ENCODE measurements around the gene TTLL5. TPM values are rescaled to one million over a fixed set of nuclear protein-coding genes. Genes with fewer than 3 reads are reported as not detected.

Gene TTLL5
- polyA plus RNA-seq, 1 of the 3 experiments (the other 2 are of a cell fraction): 9.6 TPM

DNA sequence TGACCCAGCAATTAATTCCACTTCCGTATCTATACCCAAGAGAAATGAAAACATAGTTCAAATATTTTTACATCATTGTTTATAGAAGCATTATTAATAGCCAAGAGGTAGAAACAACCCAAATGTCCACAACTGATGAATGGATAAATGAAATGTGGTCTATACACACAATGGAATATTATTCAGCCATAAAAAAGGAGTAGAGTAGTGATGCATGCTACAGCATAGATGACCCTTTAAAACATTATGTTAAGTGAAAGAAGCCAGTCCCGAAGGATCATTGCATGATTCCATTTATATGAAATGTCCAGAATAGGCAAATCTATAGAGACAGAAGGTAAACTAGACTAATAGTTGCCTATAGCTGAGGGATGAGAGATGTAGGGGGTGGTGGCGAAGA is 291.4 kb downstream of the TTLL5 start:
- H3K9me3 ChIP-seq: no peaks in the 10 kb centered on the region
- ChIA-PET CTCF (no interaction called here), POLR2A (no interaction called here)
- TF ChIP-seq TEAD4 (IDR thresholded peaks at IDR 0.05; ENCODE audit: borderline replicate concordance, insufficient read depth): no peak
- TF ChIP-seq RXRA (IDR thresholded peaks at IDR 0.05; ENCODE audit: borderline replicate concordance, low read depth): no peak
- TF ChIP-seq, protein P1, sequence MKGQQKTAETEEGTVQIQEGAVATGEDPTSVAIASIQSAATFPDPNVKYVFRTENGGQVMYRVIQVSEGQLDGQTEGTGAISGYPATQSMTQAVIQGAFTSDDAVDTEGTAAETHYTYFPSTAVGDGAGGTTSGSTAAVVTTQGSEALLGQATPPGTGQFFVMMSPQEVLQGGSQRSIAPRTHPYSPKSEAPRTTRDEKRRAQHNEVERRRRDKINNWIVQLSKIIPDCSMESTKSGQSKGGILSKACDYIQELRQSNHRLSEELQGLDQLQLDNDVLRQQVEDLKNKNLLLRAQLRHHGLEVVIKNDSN (IDR thresholded peaks at IDR 0.05; ENCODE audit: borderline replicate concordance, low read depth): no peak
- TF ChIP-seq SMC3 (IDR thresholded peaks at IDR 0.05; ENCODE audit: low read depth, low read length): no peak
- TF ChIP-seq, protein P2, sequence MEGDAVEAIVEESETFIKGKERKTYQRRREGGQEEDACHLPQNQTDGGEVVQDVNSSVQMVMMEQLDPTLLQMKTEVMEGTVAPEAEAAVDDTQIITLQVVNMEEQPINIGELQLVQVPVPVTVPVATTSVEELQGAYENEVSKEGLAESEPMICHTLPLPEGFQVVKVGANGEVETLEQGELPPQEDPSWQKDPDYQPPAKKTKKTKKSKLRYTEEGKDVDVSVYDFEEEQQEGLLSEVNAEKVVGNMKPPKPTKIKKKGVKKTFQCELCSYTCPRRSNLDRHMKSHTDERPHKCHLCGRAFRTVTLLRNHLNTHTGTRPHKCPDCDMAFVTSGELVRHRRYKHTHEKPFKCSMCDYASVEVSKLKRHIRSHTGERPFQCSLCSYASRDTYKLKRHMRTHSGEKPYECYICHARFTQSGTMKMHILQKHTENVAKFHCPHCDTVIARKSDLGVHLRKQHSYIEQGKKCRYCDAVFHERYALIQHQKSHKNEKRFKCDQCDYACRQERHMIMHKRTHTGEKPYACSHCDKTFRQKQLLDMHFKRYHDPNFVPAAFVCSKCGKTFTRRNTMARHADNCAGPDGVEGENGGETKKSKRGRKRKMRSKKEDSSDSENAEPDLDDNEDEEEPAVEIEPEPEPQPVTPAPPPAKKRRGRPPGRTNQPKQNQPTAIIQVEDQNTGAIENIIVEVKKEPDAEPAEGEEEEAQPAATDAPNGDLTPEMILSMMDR (IDR thresholded peaks at IDR 0.05): no peak
- TF ChIP-seq, protein P3, sequence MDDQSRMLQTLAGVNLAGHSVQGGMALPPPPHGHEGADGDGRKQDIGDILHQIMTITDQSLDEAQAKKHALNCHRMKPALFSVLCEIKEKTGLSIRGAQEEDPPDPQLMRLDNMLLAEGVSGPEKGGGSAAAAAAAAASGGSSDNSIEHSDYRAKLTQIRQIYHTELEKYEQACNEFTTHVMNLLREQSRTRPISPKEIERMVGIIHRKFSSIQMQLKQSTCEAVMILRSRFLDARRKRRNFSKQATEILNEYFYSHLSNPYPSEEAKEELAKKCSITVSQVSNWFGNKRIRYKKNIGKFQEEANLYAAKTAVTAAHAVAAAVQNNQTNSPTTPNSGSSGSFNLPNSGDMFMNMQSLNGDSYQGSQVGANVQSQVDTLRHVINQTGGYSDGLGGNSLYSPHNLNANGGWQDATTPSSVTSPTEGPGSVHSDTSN (IDR thresholded peaks at IDR 0.05): no peak
- no peak for TF ChIP-seq RAD21 (IDR thresholded peaks at IDR 0.05; ENCODE audit: low read length)
- no peak for TF ChIP-seq NRF1 (IDR thresholded peaks at IDR 0.05; ENCODE audit: low read depth, low read length)
- TF ChIP-seq POLR2AphosphoS5 (IDR thresholded peaks at IDR 0.05; ENCODE audit: low read depth, low read length): no peak
- TF ChIP-seq TCF12 (IDR thresholded peaks at IDR 0.05): no peak
- TF ChIP-seq YY1 (IDR thresholded peaks at IDR 0.05; ENCODE audit: low read depth): no peak
- TF ChIP-seq, protein P4, sequence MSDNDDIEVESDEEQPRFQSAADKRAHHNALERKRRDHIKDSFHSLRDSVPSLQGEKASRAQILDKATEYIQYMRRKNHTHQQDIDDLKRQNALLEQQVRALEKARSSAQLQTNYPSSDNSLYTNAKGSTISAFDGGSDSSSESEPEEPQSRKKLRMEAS (IDR thresholded peaks at IDR 0.05; ENCODE audit: low read depth): no peak
- no peak for TF ChIP-seq EZH2phosphoT487 (IDR thresholded peaks at IDR 0.05; ENCODE audit: borderline replicate concordance, low read depth)
- TF ChIP-seq JUND (IDR thresholded peaks at IDR 0.05): no peak
- TF ChIP-seq GABPA (IDR thresholded peaks at IDR 0.05; ENCODE audit: low read depth): no peak
- H2AFZ ChIP-seq (ENCODE audit: low read depth): no peak overlapping the region
- H3K4me2 ChIP-seq: no peak overlapping the region
- no peaks in the 10 kb centered on the region for H3K79me2 ChIP-seq (ENCODE audit: insufficient read depth)
- H3K9ac ChIP-seq: no peak overlapping the region
- H3K4me1 ChIP-seq (ENCODE audit: control insufficient read depth in 1 of 2, insufficient read depth in 2 of 2, low read depth in 1 of 2, low read length in 1 of 2): no peaks in the 10 kb centered on the region
- no peaks in the 10 kb centered on the region for H3K36me3 ChIP-seq (replicated peaks in 1 of 2; ENCODE audit: control insufficient read depth in 1 of 2, insufficient read depth in 2 of 2, low read length in 1 of 2)
- H3K9me2 ChIP-seq: no peaks in the 10 kb centered on the region
- H3K4me3 ChIP-seq (ENCODE audit: low read depth in 2 of 2, low read length in 1 of 2): no peak overlapping the region
- H3K27me3 ChIP-seq (ENCODE audit: insufficient read depth): no peaks in the 10 kb centered on the region
- no peaks in the 10 kb centered on the region for H3F3A ChIP-seq (replicated peaks; ENCODE audit: insufficient read depth)
- DNase-seq: no peak
- no peak overlapping the region for H3K27ac ChIP-seq (ENCODE audit: low read depth in 2 of 2, low read length in 1 of 2)
- WGBS (ENCODE audit: low lambda C conversion rate): 93% methylated on average over 3 of the region's 3 CpGs
- no peaks in the 10 kb centered on the region for H4K20me1 ChIP-seq (ENCODE audit: insufficient read depth)

DNA sequence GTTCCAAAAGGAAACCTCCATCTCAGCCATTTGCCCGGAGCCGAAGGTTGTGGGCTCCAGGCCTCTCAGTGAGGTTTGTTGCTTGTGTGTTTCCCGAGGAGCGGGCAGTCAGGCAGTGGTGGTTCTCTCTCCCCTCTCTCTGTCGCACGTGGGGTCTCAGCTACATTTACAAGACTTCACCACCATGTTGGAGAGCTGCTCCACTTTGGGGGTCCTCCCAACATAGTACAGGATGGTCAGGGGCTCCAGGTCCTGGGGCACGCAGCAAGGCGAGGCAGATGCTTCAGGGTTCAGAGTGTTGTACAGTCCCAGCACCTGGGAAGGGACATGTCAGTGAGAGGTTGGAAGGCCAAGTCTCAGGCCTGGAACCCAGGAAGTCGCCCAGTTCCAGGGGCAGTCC is 298.0 kb downstream of the TTLL5 start:
- CTCF ChIA-PET: interaction anchor here (0.7 to 3.8 kb wide), 3 partner anchors 11 to 1290 kb away, joined by 3 to 21 read pairs (median 4); no protein-coding TSS in a partner anchor
- TF ChIP-seq MEF2A (IDR thresholded peaks at IDR 0.05; ENCODE audit: borderline replicate concordance, low read depth): no peak
- TF ChIP-seq, protein P4 (IDR thresholded peaks at IDR 0.05; ENCODE audit: low read depth): no peak
- TF ChIP-seq, protein P3 (IDR thresholded peaks at IDR 0.05): no peak
- TF ChIP-seq EZH2phosphoT487 (IDR thresholded peaks at IDR 0.05; ENCODE audit: borderline replicate concordance, low read depth): no peak
- TF ChIP-seq POLR2AphosphoS5 (IDR thresholded peaks at IDR 0.05; ENCODE audit: low read depth, low read length): no peak
- no peak for TF ChIP-seq SIN3A (IDR thresholded peaks at IDR 0.05; ENCODE audit: borderline replicate concordance, low read depth, low read length)
- no peak for TF ChIP-seq RXRA (IDR thresholded peaks at IDR 0.05; ENCODE audit: borderline replicate concordance, low read depth)
- no peak for TF ChIP-seq YY1 (IDR thresholded peaks at IDR 0.05; ENCODE audit: low read depth)
- Histone ChIP-seq H3K9ac (no peak overlapping the region), H3K4me3 (ENCODE audit: low read depth in 2 of 2, low read length in 1 of 2) (no peak overlapping the region), H3K27ac (ENCODE audit: low read depth in 2 of 2, low read length in 1 of 2) (no peak overlapping the region; a peak in 1 of 4 replicates), H3K9me2 (no peaks in the 10 kb centered on the region), H3F3A (replicated peaks; ENCODE audit: insufficient read depth) (no peaks in the 10 kb centered on the region), H2AFZ (ENCODE audit: low read depth) (no peak overlapping the region), H3K27me3 (ENCODE audit: insufficient read depth) (no peaks in the 10 kb centered on the region), H3K79me2 (ENCODE audit: insufficient read depth) (no peaks in the 10 kb centered on the region), H3K9me3 (no peaks in the 10 kb centered on the region), H3K4me2 (no peak overlapping the region), H3K4me1 (ENCODE audit: control insufficient read depth in 1 of 2, insufficient read depth in 2 of 2, low read depth in 1 of 2, low read length in 1 of 2) (peaks cover 0 to 4% of the 10 kb centered on the region in 2 experiments; a peak in 1 of 4 replicates), H4K20me1 (ENCODE audit: insufficient read depth) (no peaks in the 10 kb centered on the region), H3K36me3 (replicated peaks in 1 of 2; ENCODE audit: control insufficient read depth in 1 of 2, insufficient read depth in 2 of 2, low read length in 1 of 2) (peaks cover 0 to 6% of the 10 kb centered on the region in 2 experiments)
- POLR2A ChIA-PET: no interaction called here
- WGBS (ENCODE audit: low lambda C conversion rate): 98% methylated on average over 8 of the region's 9 CpGs
- no peak for DNase-seq

All from SK-N-SH (cell line).